ENCODE measurements around the gene CYP21A2. TPM values are rescaled to one million over a fixed set of nuclear protein-coding genes. Genes with fewer than 3 reads are reported as not detected.

Gene CYP21A2
- total RNA-seq, 4 donors from 2014 or later: 0.16 to 0.41 TPM; not detected in 2

GRCh38 chr6:32088487-32089049 is 50.4 kb downstream of the CYP21A2 start:
- ATAC-seq (no peak), DNase-seq (no peak)
- intact Hi-C loops (cut with DNase I; ENCODE audit: low total_unique reads) (no loop called here), in situ Hi-C loops (cut with MboI; ENCODE audit: low sequenced_read_pairs in 4 of 4) (no loop called here)
- TF ChIP-seq POLR2A (IDR thresholded peaks at IDR 0.05): no peak
- no peak for TF ChIP-seq CTCF (IDR thresholded peaks at IDR 0.05 in 4 of 5, conservative IDR thresholded peaks at IDR 0.05 in 1 of 5)
- no peaks in the 10 kb centered on the region for H3K9me3 ChIP-seq
- no peak overlapping the region for H3K4me3 ChIP-seq
- H3K27ac ChIP-seq: peak overlapping the region; percentile 69 to 77 (median 74)
- H3K36me3 ChIP-seq: no peaks in the 10 kb centered on the region
- no peaks in the 10 kb centered on the region for H3K4me1 ChIP-seq
- H3K27me3 ChIP-seq: peaks cover 0 to 5% (median 2%) of the 10 kb centered on the region in 3 donors

- Histone ChIP-seq H3K4me1 (no peaks in the 10 kb centered on the region), H3K4me3 (no peak overlapping the region), H3K9me3 (no peaks in the 10 kb centered on the region), H3K36me3 (no peaks in the 10 kb centered on the region), H3K27ac (peak overlapping the region in 1 of 4 donors; percentile 33), H3K27me3 (peaks cover 0 to 5% (median 2%) of the 10 kb centered on the region in 3 donors)
- ATAC-seq (no peak), DNase-seq (no peak)
- no peak for TF ChIP-seq CTCF (IDR thresholded peaks at IDR 0.05 in 4 of 5, conservative IDR thresholded peaks at IDR 0.05 in 1 of 5)
- TF ChIP-seq POLR2A (IDR thresholded peaks at IDR 0.05): no peak
- in situ Hi-C loops (cut with MboI; ENCODE audit: low sequenced_read_pairs in 4 of 4): no loop called here
- intact Hi-C loops (cut with DNase I; ENCODE audit: low total_unique reads): no loop called here
Measured at GRCh38 chr6:32089082-32089828, 51.0 kb downstream of the CYP21A2 start.

Other genes starting within 250 kb of the CYP21A2 start
- 100 to 1,000 TPM in 1 of 4 donors, 10 to 100 TPM in 3; 39.2 to 102 (median 67.4) TPM for gene VARS1, start 242.7 kb upstream of the CYP21A2 start, total RNA-seq
- gene LSM2, start 231.4 kb upstream of the CYP21A2 start, total RNA-seq: 10 to 100 TPM; 25.1 to 43.7 (median 32.9) TPM
- gene HSPA1L, start 223.1 kb upstream of the CYP21A2 start, total RNA-seq: 1 to 10 TPM; 1.1 to 7.1 (median 3.5) TPM
- gene HSPA1A, start 222.9 kb upstream of the CYP21A2 start, total RNA-seq: 100 to 1,000 TPM in 2 of 4 donors, 10 to 100 TPM in 2; 85.8 to 205 (median 111) TPM
- gene HSPA1B, start 210.7 kb upstream of the CYP21A2 start, total RNA-seq: 100 to 1,000 TPM in 2 of 4 donors, 10 to 100 TPM in 2; 71.5 to 178 (median 112) TPM
- gene NEU1, start 175.6 kb upstream of the CYP21A2 start, total RNA-seq: 10 to 100 TPM; 20.8 to 42.7 (median 38.1) TPM
- gene SLC44A4, start 159.4 kb upstream of the CYP21A2 start, total RNA-seq: 1 to 10 TPM in 1 of 4 donors, not detected in 3; 1.6 TPM
- 10 to 100 TPM in 3 of 4 donors, 1 to 10 TPM in 1; 8.4 to 17.5 (median 13.0) TPM for gene EHMT2, start 140.7 kb upstream of the CYP21A2 start, total RNA-seq
- gene ZBTB12, start 136.3 kb upstream of the CYP21A2 start, total RNA-seq: under 1 TPM in 1 of 4 donors, not detected in 3; 0.26 TPM
- gene C2, start 110.7 kb upstream of the CYP21A2 start, total RNA-seq: 1 to 10 TPM; 2.7 to 4.9 (median 3.6) TPM
- 10 to 100 TPM in 1 of 4 donors, 1 to 10 TPM in 3; 1.0 to 13.8 (median 6.1) TPM for gene CFB, start 92.3 kb upstream of the CYP21A2 start, total RNA-seq
- 10 to 100 TPM; 58.1 to 88.6 (median 78.7) TPM for gene NELFE, start 79.4 kb upstream of the CYP21A2 start, total RNA-seq
- 10 to 100 TPM; 21.2 to 51.9 (median 22.7) TPM for gene SKIC2, start 79.2 kb upstream of the CYP21A2 start, total RNA-seq
- 10 to 100 TPM in 1 of 4 donors, 1 to 10 TPM in 3; 5.8 to 11.5 (median 8.5) TPM for gene DXO, start 66.3 kb upstream of the CYP21A2 start, total RNA-seq
- 1 to 10 TPM; 4.3 to 7.8 (median 6.2) TPM for gene C4A, start 56.4 kb upstream of the CYP21A2 start, total RNA-seq
- gene C4B, start 23.6 kb upstream of the CYP21A2 start, total RNA-seq: 1 to 10 TPM; 2.6 to 8.6 (median 6.9) TPM
- 10 to 100 TPM; 12.0 to 37.0 (median 33.5) TPM for gene TNXB, start 70.9 kb downstream of the CYP21A2 start, total RNA-seq
- gene ATF6B, start 89.8 kb downstream of the CYP21A2 start, total RNA-seq: 10 to 100 TPM in 2 of 4 donors, 1 to 10 TPM in 2; 6.8 to 18.4 (median 9.5) TPM
- 1 to 10 TPM; 2.6 to 6.0 (median 3.9) TPM for gene FKBPL, start 91.9 kb downstream of the CYP21A2 start, total RNA-seq
- gene PRRT1, start 113.5 kb downstream of the CYP21A2 start, total RNA-seq: under 1 TPM in 1 of 4 donors, not detected in 3; 0.49 TPM
- 10 to 100 TPM; 16.2 to 72.7 (median 21.4) TPM for gene PPT2, start 115.7 kb downstream of the CYP21A2 start, total RNA-seq
- 1 to 10 TPM in 3 of 4 donors, under 1 TPM in 1; 0.80 to 7.1 (median 4.2) TPM for gene EGFL8, start 126.2 kb downstream of the CYP21A2 start, total RNA-seq
- 10 to 100 TPM; 32.0 to 58.7 (median 42.0) TPM for gene AGPAT1, start 137.7 kb downstream of the CYP21A2 start, total RNA-seq
- 10 to 100 TPM; 54.6 to 98.3 (median 78.1) TPM for gene RNF5, start 140.0 kb downstream of the CYP21A2 start, total RNA-seq
- gene AGER, start 145.8 kb downstream of the CYP21A2 start, total RNA-seq: 1 to 10 TPM in 1 of 4 donors, not detected in 3; 1.9 TPM
- 10 to 100 TPM; 24.3 to 37.6 (median 33.6) TPM for gene PBX2, start 151.8 kb downstream of the CYP21A2 start, total RNA-seq
- 1 to 10 TPM in 3 of 4 donors, not detected in 1; 2.2 to 2.9 (median 2.3) TPM for gene GPSM3, start 154.2 kb downstream of the CYP21A2 start, total RNA-seq
- gene NOTCH4, start 185.7 kb downstream of the CYP21A2 start, total RNA-seq: 10 to 100 TPM in 3 of 4 donors, 1 to 10 TPM in 1; 6.8 to 21.1 (median 14.8) TPM